ENCODE data around the gene TTC39C. TPM values are rescaled to one million over a fixed set of nuclear protein-coding genes. Genes with fewer than 3 reads are reported as not detected.
"Not testable (repeated sequence)": the region's sequence is repeated elsewhere in the genome, so short reads cannot be mapped to it uniquely, and the experiment has no call there.

Gene TTC39C
- total RNA-seq, 1 donor from 2014 or later: 31.8 TPM

DNA sequence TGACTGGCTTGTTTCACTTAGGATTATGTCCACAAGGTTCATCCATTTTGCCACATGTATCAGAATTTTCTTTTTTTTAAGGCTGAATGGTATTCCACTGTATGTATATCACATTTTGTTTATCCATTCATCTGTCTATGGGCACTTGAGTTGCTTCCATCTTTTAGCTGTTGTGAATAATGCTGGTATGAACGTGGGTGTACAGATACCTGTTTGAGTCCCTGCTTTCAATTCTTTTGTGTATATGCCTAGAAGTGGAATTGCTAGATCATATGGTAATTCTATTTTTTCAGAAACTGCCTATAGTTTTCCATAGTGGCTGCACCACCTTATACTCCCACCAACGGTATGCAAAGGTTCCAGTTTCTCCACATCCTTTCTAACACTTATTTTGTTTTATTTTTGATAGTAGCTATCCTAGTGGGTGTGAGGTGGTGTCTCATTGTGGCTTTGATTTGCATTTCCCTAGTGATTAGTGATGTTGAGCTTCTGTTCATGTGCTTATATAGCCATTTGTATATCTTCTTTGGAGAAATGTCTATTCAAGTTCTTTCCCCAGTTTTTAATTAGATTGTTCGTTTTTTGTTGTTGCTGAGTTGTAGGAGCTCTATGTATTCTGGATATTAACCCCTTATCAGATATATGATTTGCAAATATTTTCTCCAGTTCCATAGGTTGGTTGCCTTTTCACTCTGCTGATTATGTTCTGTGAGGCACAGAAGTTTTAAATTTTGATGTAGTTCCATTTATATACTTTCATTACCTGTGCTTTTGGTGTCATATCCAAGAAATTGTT, 40.7 kb downstream of the TTC39C start:
- Mint-ChIP-seq H3K27me3 (ENCODE audit: insufficient read depth) (no peaks in the 10 kb centered on the region), H3K4me3 (peak overlapping the region; percentile 24), H3K4me1 (ENCODE audit: low read depth) (peaks cover 65% of the 10 kb centered on the region), H3K27ac (peak overlapping the region; percentile 91), H3K9me3 (no peaks in the 10 kb centered on the region), H3K36me3 (ENCODE audit: low read depth) (peaks cover 8% of the 10 kb centered on the region)
- DNase-seq (ENCODE audit: low spot score): no peak
- intact Hi-C loops (cut with micrococcal nuclease): loop anchor here (1.0 kb wide), 8 partner anchors 8 to 314 kb away; partner anchors contain the start of gene TTC39C

DNA sequence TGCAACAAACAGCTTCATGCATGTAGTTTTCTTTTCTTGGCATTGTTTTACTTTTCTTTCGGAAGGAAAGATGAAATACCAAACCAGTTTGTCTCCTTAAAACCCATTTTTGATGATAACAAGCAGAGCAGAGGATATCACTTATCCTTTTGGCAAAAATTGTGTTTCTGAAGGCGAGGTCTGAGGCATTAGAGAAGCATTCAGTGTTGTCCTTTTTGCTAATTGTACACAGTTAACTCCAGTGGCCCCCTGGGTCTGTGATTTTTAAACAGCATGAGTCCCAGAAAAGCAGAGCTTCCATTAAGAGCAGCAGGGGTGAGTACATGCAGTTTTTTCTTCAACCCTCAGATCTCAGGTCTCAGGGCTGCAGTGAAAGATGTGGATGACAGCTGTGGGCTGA, 41.3 kb downstream of the TTC39C start:
- Mint-ChIP-seq H3K9me3 (no peaks in the 10 kb centered on the region), H3K4me3 (no peak overlapping the region), H3K36me3 (ENCODE audit: low read depth) (peaks cover 8% of the 10 kb centered on the region), H3K4me1 (ENCODE audit: low read depth) (peaks cover 61% of the 10 kb centered on the region), H3K27me3 (ENCODE audit: insufficient read depth) (no peaks in the 10 kb centered on the region), H3K27ac (peak overlapping the region; percentile 50)
- DNase-seq (ENCODE audit: low spot score): no peak
- intact Hi-C loops (cut with micrococcal nuclease): loop anchor here (1.0 kb wide), 8 partner anchors 7 to 313 kb away; partner anchors contain the start of gene TTC39C

DNA sequence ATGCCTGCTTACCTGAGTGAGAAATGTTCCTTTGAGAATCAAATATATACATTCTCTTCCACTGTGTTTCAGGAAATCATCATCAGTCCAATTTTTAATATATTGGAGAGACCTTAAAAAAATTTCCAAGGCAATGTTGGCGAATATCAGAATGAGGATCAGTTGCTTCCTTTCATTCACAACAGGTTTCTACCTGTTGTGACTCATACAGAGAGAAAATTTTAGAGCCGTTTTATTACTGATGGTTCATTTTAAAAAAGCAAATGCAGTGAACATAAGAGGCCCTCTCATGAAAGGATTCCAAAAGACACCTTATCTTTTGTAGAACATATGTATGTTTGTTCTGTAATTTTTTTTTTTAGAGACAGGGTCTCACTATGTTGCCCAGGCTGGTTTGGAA, 42.0 kb downstream of the TTC39C start:
- H3K4me1 Mint-ChIP-seq (ENCODE audit: low read depth): peaks cover 55% of the 10 kb centered on the region
- H3K27ac Mint-ChIP-seq: no peak overlapping the region
- no peaks in the 10 kb centered on the region for H3K27me3 Mint-ChIP-seq (ENCODE audit: insufficient read depth)
- H3K9me3 Mint-ChIP-seq: no peaks in the 10 kb centered on the region
- intact Hi-C loops (cut with micrococcal nuclease): no loop called here
- DNase-seq (ENCODE audit: low spot score): no peak
- H3K4me3 Mint-ChIP-seq: no peak overlapping the region
- H3K36me3 Mint-ChIP-seq (ENCODE audit: low read depth): peaks cover 7% of the 10 kb centered on the region

DNA sequence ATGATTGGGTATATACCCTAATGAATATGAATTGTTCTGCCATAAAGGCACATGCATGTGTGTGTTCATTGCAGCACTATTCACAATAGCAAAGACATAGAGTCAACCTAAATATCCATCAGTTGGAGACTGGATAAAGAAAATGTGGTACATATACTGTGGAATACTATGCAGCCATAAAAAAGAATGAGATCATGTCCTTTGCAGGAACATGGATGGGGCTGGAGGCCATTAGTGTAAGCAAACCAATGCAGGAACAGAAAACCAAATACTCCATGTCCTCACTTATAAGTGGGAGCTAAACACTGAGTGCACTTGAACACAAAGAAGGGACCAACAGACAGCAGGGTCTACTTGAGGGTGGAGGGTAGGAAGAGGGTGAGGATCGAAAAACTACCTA, 43.2 kb downstream of the TTC39C start:
- peaks cover 54% of the 10 kb centered on the region for H3K4me1 Mint-ChIP-seq (ENCODE audit: low read depth)
- intact Hi-C loops (cut with micrococcal nuclease): no loop called here

DNA sequence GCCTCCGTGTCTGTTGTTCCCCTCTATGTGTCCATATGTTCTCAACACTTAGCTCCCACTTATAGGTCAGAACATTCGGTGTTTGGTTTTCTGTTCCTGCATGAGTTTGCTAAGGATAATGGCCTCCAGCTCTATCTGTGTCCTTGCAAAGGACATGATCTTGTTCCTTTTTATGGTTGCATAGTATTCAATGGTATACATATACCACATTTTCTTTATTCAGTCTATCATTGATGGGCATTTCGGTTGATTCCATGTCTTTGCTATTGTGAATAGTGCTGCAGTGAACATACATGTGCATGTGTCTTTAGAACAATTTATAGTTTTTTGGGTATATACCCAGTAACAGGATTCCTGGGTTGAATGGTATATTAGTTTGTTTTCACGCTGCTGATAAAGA, 44.8 kb downstream of the TTC39C start:
- H3K27me3 Mint-ChIP-seq (ENCODE audit: insufficient read depth); H3K9me3 Mint-ChIP-seq; H3K4me3 Mint-ChIP-seq; H3K36me3 Mint-ChIP-seq (ENCODE audit: low read depth); H3K27ac Mint-ChIP-seq; DNase-seq (ENCODE audit: low spot score); intact Hi-C loops (cut with micrococcal nuclease): not testable (repeated sequence)
- H3K4me1 Mint-ChIP-seq (ENCODE audit: low read depth): peaks cover 49% of the 10 kb centered on the region

More for the DNA sequence above, 43.2 kb downstream of the TTC39C start:
- H3K36me3 Mint-ChIP-seq (ENCODE audit: low read depth): peaks cover 4% of the 10 kb centered on the region
- no peaks in the 10 kb centered on the region for H3K27me3 Mint-ChIP-seq (ENCODE audit: insufficient read depth)
- H3K9me3 Mint-ChIP-seq: no peaks in the 10 kb centered on the region
- no peak overlapping the region for H3K27ac Mint-ChIP-seq
- H3K4me3 Mint-ChIP-seq: no peak overlapping the region
- DNase-seq (ENCODE audit: low spot score): no peak

DNA sequence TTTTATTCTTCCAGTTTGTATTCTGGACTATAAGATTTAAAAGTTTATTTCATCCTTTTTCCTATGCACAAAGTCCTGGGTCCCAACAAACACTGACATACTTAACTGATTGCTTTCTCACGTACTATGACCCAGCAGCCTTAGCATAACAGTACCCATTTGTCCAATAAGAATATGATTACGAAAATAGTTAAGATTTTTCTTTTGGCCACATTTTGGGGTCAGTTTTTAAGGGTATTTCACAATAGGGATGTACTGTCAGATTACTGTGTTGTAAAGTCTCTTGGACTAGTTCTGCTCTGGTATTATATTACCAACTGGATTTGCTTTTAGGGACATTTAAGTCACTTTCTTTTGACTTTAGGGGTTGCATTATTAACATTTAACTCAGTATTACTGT, 46.1 kb downstream of the TTC39C start:
- Mint-ChIP-seq H3K36me3 (ENCODE audit: low read depth) (no peaks in the 10 kb centered on the region), H3K4me3 (no peak overlapping the region), H3K4me1 (ENCODE audit: low read depth) (peaks cover 41% of the 10 kb centered on the region), H3K9me3 (no peaks in the 10 kb centered on the region), H3K27me3 (ENCODE audit: insufficient read depth) (no peaks in the 10 kb centered on the region), H3K27ac (no peak overlapping the region)
- intact Hi-C loops (cut with micrococcal nuclease): no loop called here
- DNase-seq (ENCODE audit: low spot score): no peak

DNA sequence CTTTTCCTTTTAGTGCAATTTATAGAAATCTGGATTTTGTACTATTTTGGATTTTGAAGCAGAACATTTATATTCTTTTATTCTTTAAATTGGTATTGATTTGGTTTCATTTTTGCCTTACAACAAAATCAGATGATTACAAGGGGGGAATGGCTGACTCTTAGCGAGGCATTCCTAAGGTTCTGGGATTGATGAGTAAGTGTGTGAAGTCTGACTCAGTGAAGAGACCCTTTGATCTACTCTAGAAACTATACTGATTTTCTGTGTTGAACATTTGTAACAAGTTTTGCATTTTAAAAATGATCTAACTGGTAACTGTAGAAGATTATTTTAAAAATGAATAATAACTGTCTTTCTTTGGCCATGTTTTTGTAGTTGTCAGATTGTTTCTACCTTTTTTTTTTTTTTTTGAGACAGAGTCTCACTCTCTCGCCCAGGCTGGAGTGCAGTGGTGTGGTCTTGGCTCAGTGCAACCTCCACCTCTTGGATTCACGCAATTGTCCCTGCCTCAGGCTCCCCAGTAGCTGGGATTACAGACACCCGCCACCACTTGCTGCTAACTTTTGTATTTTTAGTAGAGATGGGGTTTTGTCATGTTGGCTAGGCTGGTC, 48.7 kb downstream of the TTC39C start:
- Mint-ChIP-seq H3K4me1 (ENCODE audit: low read depth) (peaks cover 31% of the 10 kb centered on the region), H3K27ac (no peak overlapping the region), H3K9me3 (no peaks in the 10 kb centered on the region), H3K27me3 (ENCODE audit: insufficient read depth) (no peaks in the 10 kb centered on the region), H3K36me3 (ENCODE audit: low read depth) (peaks cover 18% of the 10 kb centered on the region), H3K4me3 (no peak overlapping the region)
- intact Hi-C loops (cut with micrococcal nuclease): loop anchor here (1.0 to 2.0 kb wide), 2 partner anchors 8 to 14 kb away; no protein-coding TSS in a partner anchor
- no peak for DNase-seq (ENCODE audit: low spot score)

DNA sequence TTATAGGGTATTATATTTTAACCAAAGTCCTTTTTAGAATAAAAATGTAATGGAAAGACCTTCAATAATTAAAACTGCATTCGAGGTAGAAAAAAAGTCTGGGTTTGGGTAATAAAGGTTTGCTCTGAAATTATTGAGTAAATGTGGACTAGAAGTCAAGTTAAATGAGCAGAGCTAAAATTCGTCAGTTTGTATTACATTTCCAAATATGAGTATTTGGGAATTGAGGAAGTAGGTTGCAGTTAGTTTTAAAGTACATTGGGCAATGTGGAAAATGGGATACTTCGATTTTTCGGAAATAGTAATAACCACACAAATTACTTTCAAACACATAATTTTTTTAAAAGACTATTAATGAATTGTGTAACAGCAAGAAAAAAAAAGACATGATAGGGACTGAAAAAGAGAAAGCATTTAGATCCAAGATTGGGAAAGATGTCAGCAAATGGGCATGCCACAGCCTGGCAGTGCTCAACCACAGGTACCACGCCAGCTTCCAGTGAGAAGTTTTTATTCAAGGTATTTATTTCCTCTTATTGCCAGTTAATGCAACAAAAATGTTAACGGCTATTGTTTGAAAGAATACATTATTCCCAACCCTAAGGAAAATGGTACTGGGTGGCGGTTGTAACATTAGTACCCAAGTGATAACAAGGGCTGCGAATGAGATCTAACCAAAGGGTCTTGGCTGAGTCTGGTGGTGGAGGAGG, 50.0 kb downstream of the TTC39C start:
- Mint-ChIP-seq H3K36me3 (ENCODE audit: low read depth) (peaks cover 21% of the 10 kb centered on the region), H3K27ac (no peak overlapping the region), H3K4me1 (ENCODE audit: low read depth) (peaks cover 31% of the 10 kb centered on the region), H3K9me3 (no peaks in the 10 kb centered on the region), H3K27me3 (ENCODE audit: insufficient read depth) (no peaks in the 10 kb centered on the region), H3K4me3 (no peak overlapping the region)
- intact Hi-C loops (cut with micrococcal nuclease): no loop called here
- DNase-seq (ENCODE audit: low spot score): no peak

DNA sequence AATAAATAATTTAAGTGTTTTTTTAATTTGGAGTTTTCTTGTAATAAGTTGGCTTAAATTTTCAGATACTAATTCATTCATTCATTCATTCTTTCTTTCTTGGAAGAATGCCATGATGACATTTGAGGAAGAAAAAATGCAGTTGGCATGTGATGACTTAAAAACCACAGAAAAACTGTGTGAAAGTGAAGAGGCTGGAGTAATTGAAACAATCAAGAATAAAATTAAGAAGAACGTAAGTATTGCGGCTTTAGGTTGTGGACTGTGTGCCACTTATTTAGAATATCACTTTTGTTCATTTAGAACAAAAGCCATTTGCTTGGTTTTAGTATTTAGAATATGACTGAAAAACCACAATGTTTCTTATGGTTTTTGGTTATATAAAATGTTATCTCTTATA, 51.4 kb downstream of the TTC39C start:
- Mint-ChIP-seq H3K4me3 (no peak overlapping the region), H3K27ac (no peak overlapping the region), H3K27me3 (ENCODE audit: insufficient read depth) (no peaks in the 10 kb centered on the region), H3K4me1 (ENCODE audit: low read depth) (peaks cover 31% of the 10 kb centered on the region), H3K9me3 (no peaks in the 10 kb centered on the region), H3K36me3 (ENCODE audit: low read depth) (peaks cover 26% of the 10 kb centered on the region)
- DNase-seq (ENCODE audit: low spot score): no peak
- intact Hi-C loops (cut with micrococcal nuclease): no loop called here

DNA sequence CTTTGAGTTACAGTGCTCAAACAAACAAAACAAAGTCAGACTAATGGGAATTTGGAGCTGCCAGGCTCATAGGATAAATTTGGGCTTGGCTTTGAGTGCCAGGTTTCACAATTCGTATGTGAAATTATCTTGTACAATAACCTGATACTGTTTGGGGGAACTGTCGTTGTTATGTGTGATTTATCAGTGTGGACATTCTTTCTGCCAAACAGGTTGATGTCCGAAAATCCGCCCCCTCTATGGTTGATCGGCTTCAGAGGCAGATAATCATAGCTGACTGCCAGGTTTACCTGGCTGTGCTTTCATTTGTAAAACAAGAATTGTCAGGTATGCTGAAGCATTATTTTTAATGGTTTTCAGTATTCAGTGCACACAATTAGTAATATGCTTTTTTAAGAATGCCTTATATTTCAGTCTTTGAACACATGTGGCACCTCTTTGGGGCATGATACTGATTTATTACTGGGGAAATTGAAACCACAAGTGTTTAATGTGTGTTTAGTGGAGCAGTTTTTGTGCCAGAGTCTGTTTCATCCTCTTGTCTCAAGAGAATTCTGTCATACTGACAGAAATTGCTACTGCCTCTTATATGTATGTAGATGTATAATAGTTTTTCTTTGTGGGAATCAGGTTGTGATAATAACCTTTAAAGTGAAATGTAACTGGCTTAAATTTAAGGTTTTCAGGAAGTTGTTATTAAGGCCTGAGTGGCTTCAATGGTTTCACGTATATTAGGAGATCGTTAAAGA, 54.6 kb downstream of the TTC39C start:
- no peaks in the 10 kb centered on the region for H3K27me3 Mint-ChIP-seq (ENCODE audit: insufficient read depth)
- H3K9me3 Mint-ChIP-seq: peaks cover 4% of the 10 kb centered on the region
- H3K27ac Mint-ChIP-seq: no peak overlapping the region
- H3K4me1 Mint-ChIP-seq (ENCODE audit: low read depth): peaks cover 13% of the 10 kb centered on the region
- intact Hi-C loops (cut with micrococcal nuclease): no loop called here
- DNase-seq (ENCODE audit: low spot score): no peak
- H3K4me3 Mint-ChIP-seq: no peak overlapping the region
- peaks cover 38% of the 10 kb centered on the region for H3K36me3 Mint-ChIP-seq (ENCODE audit: low read depth)

DNA sequence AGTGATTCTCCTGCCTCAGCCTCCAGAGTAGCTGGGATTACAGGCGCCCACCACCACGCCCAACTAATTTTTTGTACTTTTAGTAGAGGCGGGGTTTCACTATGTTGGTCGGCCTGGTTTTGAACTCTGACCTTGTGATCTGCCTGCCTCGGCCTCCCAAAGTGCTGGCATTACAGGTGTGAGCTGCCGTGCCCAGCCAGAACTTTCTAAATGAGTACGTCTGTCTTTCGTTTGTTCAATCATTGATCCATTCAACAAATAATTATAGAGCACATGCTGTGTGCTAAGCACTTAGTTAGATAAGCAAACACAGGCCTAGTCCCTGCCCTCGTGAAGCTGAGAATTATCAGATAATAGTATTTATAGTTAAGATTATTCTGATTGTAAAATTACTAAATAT, 56.5 kb downstream of the TTC39C start:
- H3K36me3 Mint-ChIP-seq (ENCODE audit: low read depth): peaks cover 47% of the 10 kb centered on the region
- H3K4me1 Mint-ChIP-seq (ENCODE audit: low read depth): peaks cover 15% of the 10 kb centered on the region
- H3K4me3 Mint-ChIP-seq: no peak overlapping the region
- DNase-seq (ENCODE audit: low spot score): no peak
- no peaks in the 10 kb centered on the region for H3K27me3 Mint-ChIP-seq (ENCODE audit: insufficient read depth)
- intact Hi-C loops (cut with micrococcal nuclease): no loop called here
- H3K9me3 Mint-ChIP-seq: peaks cover 8% of the 10 kb centered on the region
- H3K27ac Mint-ChIP-seq: no peak overlapping the region

DNA sequence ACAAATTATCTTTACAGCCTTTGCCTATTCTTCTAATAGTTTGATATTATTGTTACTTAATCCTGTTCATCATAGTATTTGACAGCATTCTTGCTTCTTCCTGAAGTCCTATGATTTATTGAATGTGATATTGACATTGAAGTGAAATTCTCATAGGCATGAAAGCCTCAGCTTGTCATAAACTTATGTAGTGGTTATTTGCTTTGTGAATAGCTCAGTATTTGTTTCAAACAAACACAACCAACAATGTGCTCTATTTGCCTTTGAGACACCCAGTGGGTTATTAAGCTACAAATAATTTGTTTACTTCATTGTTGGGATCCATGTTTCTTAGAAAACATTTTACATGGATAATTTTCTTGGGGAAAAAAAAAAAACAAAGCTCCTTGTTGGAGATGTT, 57.2 kb downstream of the TTC39C start:
- H3K27me3 Mint-ChIP-seq (ENCODE audit: insufficient read depth): no peaks in the 10 kb centered on the region
- H3K27ac Mint-ChIP-seq: no peak overlapping the region
- DNase-seq (ENCODE audit: low spot score): no peak
- intact Hi-C loops (cut with micrococcal nuclease): no loop called here
- H3K4me3 Mint-ChIP-seq: no peak overlapping the region
- peaks cover 41% of the 10 kb centered on the region for H3K36me3 Mint-ChIP-seq (ENCODE audit: low read depth)
- peaks cover 8% of the 10 kb centered on the region for H3K9me3 Mint-ChIP-seq
- peaks cover 22% of the 10 kb centered on the region for H3K4me1 Mint-ChIP-seq (ENCODE audit: low read depth)

Measured in activated T-helper 1 cell treated with anti-CD3 and anti-CD28 coated beads, Interleukin-12 subunit alpha, Interleukin-12 subunit beta, Interleukin-2, Interleukin-4 antibody, amounts not matched to agents 30 ng/mL and 10 ng/mL and 1 ng/mL, durations not matched to agents 14 hours and 24 hours and 36 hours (primary cell).